Loucy (cell line): ENCODE results near the gene VPREB1.
"Not testable (repeated sequence)": the region's sequence is repeated elsewhere in the genome, so short reads cannot be mapped to it uniquely, and the experiment has no call there.

Source experiments
- H2AFZ ChIP-seq: fragments of 200-600 bp; sonication (generic); 2 replicates; pipeline ENCODE4 v1.6.0; 2016; ENCODE audit warnings: antibody characterized with exemption, mild to moderate bottlenecking, low read length, moderate library complexity
- H3F3A ChIP-seq: fragments of 200-600 bp; 2 replicates; pipeline ENCODE4 v1.6.0; 2016; ENCODE audit warnings: antibody characterized with exemption, low read depth, mild to moderate bottlenecking
- H3K27me3 ChIP-seq: fragments of 200-600 bp; sonication (generic); 2 replicates; pipeline ENCODE4 v1.6.1; 2014; ENCODE audit warnings: low read length, mild to moderate bottlenecking; ENCODE audit not compliant: insufficient read depth, poor library complexity, severe bottlenecking
- H3K36me3 ChIP-seq: fragments of 200-600 bp; sonication (generic); 2 replicates; pipeline ENCODE4 v1.6.1; 2016; ENCODE audit warnings: low read length; ENCODE audit not compliant: insufficient read depth
- H3K4me1 ChIP-seq: fragments of 200-600 bp; sonication (generic); 2 replicates; pipeline ENCODE4 v1.5.1; 2014; ENCODE audit warnings: low read length, mild to moderate bottlenecking; ENCODE audit not compliant: insufficient read depth, poor library complexity, severe bottlenecking
- H3K4me2 ChIP-seq: fragments of 200-600 bp; sonication (generic); 2 replicates; pipeline ENCODE4 v1.6.0; 2014; ENCODE audit warnings: antibody characterized with exemption, low read length, low read depth, mild to moderate bottlenecking; ENCODE audit not compliant: poor library complexity, severe bottlenecking
- H3K4me3 ChIP-seq: fragments of 200-600 bp; sonication (generic); 2 replicates; pipeline ENCODE4 v1.5.1; 2014; ENCODE audit warnings: low read length, mild to moderate bottlenecking, mixed read lengths; ENCODE audit not compliant: poor library complexity, severe bottlenecking
- H3K79me2 ChIP-seq: fragments of 200-600 bp; sonication (generic); 2 replicates; pipeline ENCODE4 v1.6.1; 2014; ENCODE audit warnings: low read length; ENCODE audit not compliant: insufficient read depth
- H3K9ac ChIP-seq: fragments of 200-600 bp; sonication (generic); 2 replicates; pipeline ENCODE4 v1.6.0; 2014; ENCODE audit warnings: mild to moderate bottlenecking, low read depth, low read length, moderate library complexity; ENCODE audit not compliant: poor library complexity, severe bottlenecking
- H3K9me2 ChIP-seq: fragments of 200-600 bp; sonication (generic); replicated peaks from 2 replicates; pipeline ENCODE4 v1.6.1; 2016; ENCODE audit warnings: low read depth, low read length, mixed read lengths
- H3K9me3 ChIP-seq: fragments of 200-600 bp; sonication (generic); 2 replicates; pipeline ENCODE4 v1.6.1; 2014; ENCODE audit warnings: mild to moderate bottlenecking, antibody characterized with exemption, low read length, low read depth; ENCODE audit not compliant: insufficient read depth
- H4K20me1 ChIP-seq: fragments of 200-600 bp; sonication (generic); 2 replicates; pipeline ENCODE4 v1.6.0; 2014; ENCODE audit warnings: antibody characterized with exemption, low read length, mild to moderate bottlenecking; ENCODE audit not compliant: insufficient read depth, poor library complexity, severe bottlenecking
- EZH2phosphoT487 ChIP-seq: fragments of 200-600 bp; IDR thresholded peaks from 2 replicates; pipeline ENCODE4 v1.6.1; 2018; ENCODE audit warnings: antibody characterized with exemption, mild to moderate bottlenecking, moderate library complexity, borderline replicate concordance
- TF ChIP-seq, protein P1 (sequence below): fragments of 200-600 bp; sonication (generic); conservative IDR thresholded peaks from 2 replicates; pipeline ENCODE4 v1.5.1; 2014; ENCODE audit warnings: mild to moderate bottlenecking, antibody characterized with exemption, low read length

The VPREB1 gene

GRCh38 chr22:22219140-22219996 is 25.2 kb upstream of the VPREB1 start:
- no peak overlapping the region for H3K9ac ChIP-seq
- TF ChIP-seq, protein P1, sequence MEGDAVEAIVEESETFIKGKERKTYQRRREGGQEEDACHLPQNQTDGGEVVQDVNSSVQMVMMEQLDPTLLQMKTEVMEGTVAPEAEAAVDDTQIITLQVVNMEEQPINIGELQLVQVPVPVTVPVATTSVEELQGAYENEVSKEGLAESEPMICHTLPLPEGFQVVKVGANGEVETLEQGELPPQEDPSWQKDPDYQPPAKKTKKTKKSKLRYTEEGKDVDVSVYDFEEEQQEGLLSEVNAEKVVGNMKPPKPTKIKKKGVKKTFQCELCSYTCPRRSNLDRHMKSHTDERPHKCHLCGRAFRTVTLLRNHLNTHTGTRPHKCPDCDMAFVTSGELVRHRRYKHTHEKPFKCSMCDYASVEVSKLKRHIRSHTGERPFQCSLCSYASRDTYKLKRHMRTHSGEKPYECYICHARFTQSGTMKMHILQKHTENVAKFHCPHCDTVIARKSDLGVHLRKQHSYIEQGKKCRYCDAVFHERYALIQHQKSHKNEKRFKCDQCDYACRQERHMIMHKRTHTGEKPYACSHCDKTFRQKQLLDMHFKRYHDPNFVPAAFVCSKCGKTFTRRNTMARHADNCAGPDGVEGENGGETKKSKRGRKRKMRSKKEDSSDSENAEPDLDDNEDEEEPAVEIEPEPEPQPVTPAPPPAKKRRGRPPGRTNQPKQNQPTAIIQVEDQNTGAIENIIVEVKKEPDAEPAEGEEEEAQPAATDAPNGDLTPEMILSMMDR = no peak
- TF ChIP-seq EZH2phosphoT487 = no peak
- H3K9me3 ChIP-seq = no peaks in the 10 kb centered on the region
- no peaks in the 10 kb centered on the region for H3K36me3 ChIP-seq
- H3K4me2 ChIP-seq = no peak overlapping the region
- H4K20me1 ChIP-seq = no peaks in the 10 kb centered on the region
- H3K9me2 ChIP-seq = no peaks in the 10 kb centered on the region
- H3K27me3 ChIP-seq = no peaks in the 10 kb centered on the region
- H3K79me2 ChIP-seq = no peaks in the 10 kb centered on the region
- H3F3A ChIP-seq = no peaks in the 10 kb centered on the region
- H2AFZ ChIP-seq = no peak overlapping the region
- H3K4me3 ChIP-seq = no peak overlapping the region
- no peaks in the 10 kb centered on the region for H3K4me1 ChIP-seq

- not testable (repeated sequence) for H3K4me1 ChIP-seq, H3K27me3 ChIP-seq, H3K9me3 ChIP-seq, H3K4me3 ChIP-seq, H4K20me1 ChIP-seq, H3K36me3 ChIP-seq, H2AFZ ChIP-seq, H3K9me2 ChIP-seq, H3K9ac ChIP-seq, H3K4me2 ChIP-seq, H3K79me2 ChIP-seq, H3F3A ChIP-seq
These were observed 23.5 kb upstream of the VPREB1 start for GRCh38 chr22:22221043-22221442.

GRCh38 chr22:22226448-22227187 is 18.0 kb upstream of the VPREB1 start:
- Histone ChIP-seq H3K27me3 (no peaks in the 10 kb centered on the region), H3K4me2 (no peak overlapping the region)
- no peak for TF ChIP-seq EZH2phosphoT487
- TF ChIP-seq, protein P1 = no peak

More at GRCh38 chr22:22226448-22227187, 18.0 kb upstream of the VPREB1 start:
- Histone ChIP-seq H3K79me2 (no peaks in the 10 kb centered on the region), H3K9me3 (no peaks in the 10 kb centered on the region), H4K20me1 (no peaks in the 10 kb centered on the region), H3K9ac (no peak overlapping the region), H2AFZ (no peak overlapping the region), H3K4me3 (no peak overlapping the region), H3F3A (no peaks in the 10 kb centered on the region), H3K36me3 (no peaks in the 10 kb centered on the region), H3K9me2 (no peaks in the 10 kb centered on the region), H3K4me1 (peaks cover 6% of the 10 kb centered on the region)
